ENCODE data around the gene CRYGN. TPM values are rescaled to one million over a fixed set of nuclear protein-coding genes. Genes with fewer than 3 reads are reported as not detected.

CRYGN gene
- polyA plus RNA-seq, 3 donors from 2014 or later = not detected

GRCh38 chr7:151423226-151423625, 16.7 kb downstream of the CRYGN start:
- H3K4me1 Mint-ChIP-seq = no peaks in the 10 kb centered on the region
- peaks cover 0 to 10% (median 8%) of the 10 kb centered on the region in 6 donors for H3K9me3 Mint-ChIP-seq
- no peak for DNase-seq
- peaks cover 5 to 17% (median 5%) of the 10 kb centered on the region in 3 donors for H3K27me3 Mint-ChIP-seq (ENCODE audit: low read depth in 3 of 3)
- no peak overlapping the region for H3K4me3 Mint-ChIP-seq
- peaks cover 0 to 4% (median 3%) of the 10 kb centered on the region in 3 donors for H3K36me3 Mint-ChIP-seq
- H3K27ac Mint-ChIP-seq = no peak overlapping the region

GRCh38 chr7:151422212-151422611, 17.7 kb downstream of the CRYGN start:
- H3K4me1 Mint-ChIP-seq = no peaks in the 10 kb centered on the region
- peaks cover 2 to 16% (median 9%) of the 10 kb centered on the region in 3 donors for H3K27me3 Mint-ChIP-seq (ENCODE audit: low read depth in 3 of 3)
- H3K4me3 Mint-ChIP-seq = no peak overlapping the region
- H3K9me3 Mint-ChIP-seq = peaks cover 0 to 14% (median 10%) of the 10 kb centered on the region in 6 donors
- peaks cover 0 to 4% (median 3%) of the 10 kb centered on the region in 3 donors for H3K36me3 Mint-ChIP-seq
- no peak overlapping the region for H3K27ac Mint-ChIP-seq
- DNase-seq = no peak

GRCh38 chr7:151420144-151420543, 19.8 kb downstream of the CRYGN start:
- Mint-ChIP-seq H3K4me1 (no peaks in the 10 kb centered on the region), H3K9me3 (peaks cover 0 to 14% (median 10%) of the 10 kb centered on the region in 6 donors), H3K27me3 (ENCODE audit: low read depth in 3 of 3) (peaks cover 0 to 16% (median 9%) of the 10 kb centered on the region in 3 donors), H3K4me3 (no peak overlapping the region), H3K36me3 (peaks cover 0 to 4% (median 3%) of the 10 kb centered on the region in 3 donors), H3K27ac (no peak overlapping the region)
- no peak for DNase-seq

GRCh38 chr7:151416941-151417315, 23.0 kb downstream of the CRYGN start:
- Mint-ChIP-seq H3K27me3 (ENCODE audit: low read depth in 3 of 3) (peaks cover 3 to 20% (median 12%) of the 10 kb centered on the region in 3 donors), H3K9me3 (peaks cover 0 to 14% (median 10%) of the 10 kb centered on the region in 6 donors), H3K36me3 (peaks cover 0 to 4% (median 3%) of the 10 kb centered on the region in 3 donors), H3K4me3 (no peak overlapping the region), H3K4me1 (no peaks in the 10 kb centered on the region), H3K27ac (no peak overlapping the region)
- DNase-seq = no peak

- H3K4me3 Mint-ChIP-seq = no peak overlapping the region
Observed at GRCh38 chr7:151416112-151416940, 23.6 kb downstream of the CRYGN start.

GRCh38 chr7:151415375-151416105, 24.4 kb downstream of the CRYGN start:
- no peak for DNase-seq
- Mint-ChIP-seq H3K4me1 (peaks cover 0 to 3% of the 10 kb centered on the region in 2 donors), H3K9me3 (peaks cover 0 to 14% (median 10%) of the 10 kb centered on the region in 6 donors), H3K27ac (no peak overlapping the region), H3K36me3 (peaks cover 0 to 3% (median 3%) of the 10 kb centered on the region in 3 donors), H3K27me3 (ENCODE audit: low read depth in 3 of 3) (peaks cover 8 to 29% (median 18%) of the 10 kb centered on the region in 3 donors), H3K4me3 (no peak overlapping the region)

More at GRCh38 chr7:151416112-151416940, 23.6 kb downstream of the CRYGN start:
- peaks cover 0 to 4% (median 3%) of the 10 kb centered on the region in 3 donors for H3K36me3 Mint-ChIP-seq
- peaks cover 0 to 14% (median 10%) of the 10 kb centered on the region in 6 donors for H3K9me3 Mint-ChIP-seq
- no peak overlapping the region for H3K27ac Mint-ChIP-seq
- H3K27me3 Mint-ChIP-seq (ENCODE audit: low read depth in 3 of 3) = peaks cover 8 to 23% (median 12%) of the 10 kb centered on the region in 3 donors
- peaks cover 0 to 1% of the 10 kb centered on the region in 2 donors for H3K4me1 Mint-ChIP-seq
- DNase-seq = no peak

GRCh38 chr7:151413241-151413640, 26.7 kb downstream of the CRYGN start:
- Mint-ChIP-seq H3K27me3 (ENCODE audit: low read depth in 3 of 3) (peaks cover 18 to 24% (median 20%) of the 10 kb centered on the region in 3 donors), H3K27ac (no peak overlapping the region)

GRCh38 chr7:151412318-151412717, 27.6 kb downstream of the CRYGN start:
- H3K27me3 Mint-ChIP-seq (ENCODE audit: low read depth in 3 of 3) = peaks cover 14 to 24% (median 20%) of the 10 kb centered on the region in 3 donors
- H3K27ac Mint-ChIP-seq = no peak overlapping the region
- H3K9me3 Mint-ChIP-seq = no peaks in the 10 kb centered on the region
- DNase-seq = no peak
- no peaks in the 10 kb centered on the region for H3K36me3 Mint-ChIP-seq
- peaks cover 9 to 10% of the 10 kb centered on the region in 2 donors for H3K4me1 Mint-ChIP-seq
- no peak overlapping the region for H3K4me3 Mint-ChIP-seq

More at GRCh38 chr7:151413241-151413640, 26.7 kb downstream of the CRYGN start:
- Mint-ChIP-seq H3K9me3 (peaks cover 0 to 7% (median 2%) of the 10 kb centered on the region in 6 donors), H3K4me3 (no peak overlapping the region), H3K4me1 (peaks cover 9 to 10% of the 10 kb centered on the region in 2 donors), H3K36me3 (no peaks in the 10 kb centered on the region)
- DNase-seq = no peak

- H3K27ac Mint-ChIP-seq = peak overlapping the region in 2 of 6 donors; percentile 14 to 17
- H3K4me3 Mint-ChIP-seq = no peak overlapping the region
- H3K36me3 Mint-ChIP-seq = no peaks in the 10 kb centered on the region
- no peaks in the 10 kb centered on the region for H3K9me3 Mint-ChIP-seq
- DNase-seq = no peak
- peaks cover 14 to 21% (median 20%) of the 10 kb centered on the region in 3 donors for H3K27me3 Mint-ChIP-seq (ENCODE audit: low read depth in 3 of 3)
- peaks cover 9 to 10% of the 10 kb centered on the region in 2 donors for H3K4me1 Mint-ChIP-seq
Observed at GRCh38 chr7:151411551-151411950, 28.4 kb downstream of the CRYGN start.

GRCh38 chr7:151410405-151411390, 29.2 kb downstream of the CRYGN start:
- DNase-seq = peak; percentile 10 to 31 (median 28)
- no peaks in the 10 kb centered on the region for H3K9me3 Mint-ChIP-seq
- peaks cover 14 to 23% (median 21%) of the 10 kb centered on the region in 3 donors for H3K27me3 Mint-ChIP-seq (ENCODE audit: low read depth in 3 of 3)
- H3K4me1 Mint-ChIP-seq = peaks cover 9 to 10% of the 10 kb centered on the region in 2 donors
- H3K27ac Mint-ChIP-seq = peak overlapping the region in 2 of 6 donors; percentile 34 to 49
- no peaks in the 10 kb centered on the region for H3K36me3 Mint-ChIP-seq
- peak overlapping the region; percentile 14 to 75 (median 44) for H3K4me3 Mint-ChIP-seq

GRCh38 chr7:151409667-151410404, 30.1 kb downstream of the CRYGN start, which contains the start of gene WDR86:
TSS of gene WDR86 (minus strand) at chr7:151410038. CDS start at chr7:151409589, 449 bp downstream.
- Mint-ChIP-seq H3K27ac (peak within 1 kb of the TSS in 5 of 6 donors; percentile 19 to 90 (median 60)), H3K36me3 (no peaks in the 10 kb centered on the region), H3K4me1 (peaks cover 9 to 10% of the 10 kb centered on the region in 2 donors), H3K27me3 (ENCODE audit: low read depth in 3 of 3) (peaks cover 14 to 24% (median 19%) of the 10 kb centered on the region in 3 donors), H3K9me3 (no peaks in the 10 kb centered on the region), H3K4me3 (peak within 1 kb of the TSS; percentile 64 to 85 (median 75))
- DNase-seq = peak in 1 of 3 donors; percentile 16

All from immature natural killer cell (primary cell).